Measurements from ENCODE around the gene ZMAT2.

GRCh38 chr5:140677947-140678346, 22.3 kb upstream of the ZMAT2 start:
- TF ChIP-seq HDGF (IDR thresholded peaks at IDR 0.05; ENCODE audit: borderline replicate concordance) (no peak), BHLHE40 (IDR thresholded peaks at IDR 0.05; ENCODE audit: borderline replicate concordance) (no peak), SUZ12 (IDR thresholded peaks at IDR 0.05) (no peak), SP1 (IDR thresholded peaks at IDR 0.05) (no peak), FOXK2 (IDR thresholded peaks at IDR 0.05) (no peak), FOXM1 (IDR thresholded peaks at IDR 0.05; ENCODE audit: borderline replicate concordance) (no peak)
